AG09309 (cell line): ENCODE results near the gene KLF15.

Source experiments
- DNase-seq: peaks from one replicate; pipeline ENCODE4 v3.0.0-alpha.2; 2010; ENCODE audit warnings: low read depth
- H3K4me3 ChIP-seq: 2 replicates; pipeline ENCODE4 v1.5.1; 2011; ENCODE audit warnings: mild to moderate bottlenecking, low read depth, low read length, moderate library complexity; ENCODE audit not compliant: control insufficient read depth
- TF ChIP-seq, protein P1 (sequence below): IDR thresholded peaks from 2 replicates; pipeline ENCODE4 v1.5.1; 2011; ENCODE audit warnings: mild to moderate bottlenecking, low read depth, low read length, inconsistent platforms; ENCODE audit not compliant: insufficient read depth, control insufficient read depth; ENCODE audit errors: missing control alignments

The KLF15 gene

DNA sequence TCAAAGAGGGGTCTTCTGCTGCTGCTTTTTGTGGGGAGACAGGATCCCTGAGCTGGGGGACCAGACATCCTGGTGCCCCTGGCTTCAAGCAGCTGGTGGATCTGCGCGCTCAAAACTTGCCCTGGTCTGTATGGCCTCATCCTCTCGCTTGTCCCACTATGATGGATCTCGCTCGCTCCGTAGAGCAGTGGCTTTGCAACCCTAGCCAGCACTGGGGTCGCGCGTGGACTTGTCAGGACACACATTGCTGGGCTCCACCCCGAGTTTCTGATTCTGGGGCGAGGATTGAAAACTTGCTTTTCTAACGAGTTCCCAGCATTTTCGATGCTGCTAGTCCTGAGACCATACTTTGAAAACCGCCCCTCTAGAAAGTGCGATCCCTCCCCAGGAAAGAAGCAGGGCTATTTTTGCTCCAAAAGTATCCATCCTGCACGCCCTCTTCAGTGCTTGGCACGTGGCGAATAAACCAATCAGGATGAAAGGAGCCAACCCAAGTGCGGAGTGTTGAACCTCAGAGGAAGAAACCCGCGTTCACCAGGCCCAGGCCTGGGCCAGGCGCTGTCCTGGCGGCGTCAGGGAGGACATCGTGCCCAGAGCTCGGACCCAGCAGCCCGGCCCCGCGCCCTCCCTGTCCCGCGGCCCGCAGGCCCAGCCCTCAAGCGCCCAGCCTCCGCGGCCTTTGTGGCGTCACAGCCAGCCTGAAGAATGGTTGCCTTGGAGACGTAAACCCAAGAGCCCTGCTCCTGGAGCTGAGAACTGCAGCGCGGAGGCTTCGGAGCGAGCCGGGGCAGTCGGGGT, 37.2 kb upstream of the KLF15 start, which contains the start of gene CFAP100:
Gene CFAP100, plus strand, starts transcription at position 731 of the 798 bp plus-strand sequence. CDS start 1,092 bp downstream, outside the sequence.
- H3K4me3 ChIP-seq: no peak within 1 kb of the TSS
- TF ChIP-seq, protein P1, sequence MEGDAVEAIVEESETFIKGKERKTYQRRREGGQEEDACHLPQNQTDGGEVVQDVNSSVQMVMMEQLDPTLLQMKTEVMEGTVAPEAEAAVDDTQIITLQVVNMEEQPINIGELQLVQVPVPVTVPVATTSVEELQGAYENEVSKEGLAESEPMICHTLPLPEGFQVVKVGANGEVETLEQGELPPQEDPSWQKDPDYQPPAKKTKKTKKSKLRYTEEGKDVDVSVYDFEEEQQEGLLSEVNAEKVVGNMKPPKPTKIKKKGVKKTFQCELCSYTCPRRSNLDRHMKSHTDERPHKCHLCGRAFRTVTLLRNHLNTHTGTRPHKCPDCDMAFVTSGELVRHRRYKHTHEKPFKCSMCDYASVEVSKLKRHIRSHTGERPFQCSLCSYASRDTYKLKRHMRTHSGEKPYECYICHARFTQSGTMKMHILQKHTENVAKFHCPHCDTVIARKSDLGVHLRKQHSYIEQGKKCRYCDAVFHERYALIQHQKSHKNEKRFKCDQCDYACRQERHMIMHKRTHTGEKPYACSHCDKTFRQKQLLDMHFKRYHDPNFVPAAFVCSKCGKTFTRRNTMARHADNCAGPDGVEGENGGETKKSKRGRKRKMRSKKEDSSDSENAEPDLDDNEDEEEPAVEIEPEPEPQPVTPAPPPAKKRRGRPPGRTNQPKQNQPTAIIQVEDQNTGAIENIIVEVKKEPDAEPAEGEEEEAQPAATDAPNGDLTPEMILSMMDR: no peak
- no peak for DNase-seq

DNA sequence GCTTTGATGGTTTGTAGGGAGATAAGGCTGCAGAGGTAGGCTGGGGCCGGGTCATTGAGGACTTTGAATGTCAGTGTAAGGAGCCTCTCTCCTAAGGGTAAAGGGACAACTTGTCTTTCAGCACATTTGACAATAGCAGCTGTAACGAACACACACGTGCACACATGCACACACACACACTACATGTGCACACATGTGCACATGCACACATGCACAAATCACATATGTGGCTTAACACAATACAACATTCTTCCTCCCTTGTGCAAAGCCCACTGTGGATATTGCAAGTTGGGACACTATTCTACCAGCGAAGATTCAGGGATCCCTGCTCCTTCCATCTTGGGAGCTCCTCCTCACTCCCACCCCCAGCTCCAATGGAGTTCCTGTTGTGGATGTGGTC, 36.4 kb upstream of the KLF15 start:
- TF ChIP-seq, protein P1: no peak
- no peak overlapping the region for H3K4me3 ChIP-seq
- no peak for DNase-seq

DNA sequence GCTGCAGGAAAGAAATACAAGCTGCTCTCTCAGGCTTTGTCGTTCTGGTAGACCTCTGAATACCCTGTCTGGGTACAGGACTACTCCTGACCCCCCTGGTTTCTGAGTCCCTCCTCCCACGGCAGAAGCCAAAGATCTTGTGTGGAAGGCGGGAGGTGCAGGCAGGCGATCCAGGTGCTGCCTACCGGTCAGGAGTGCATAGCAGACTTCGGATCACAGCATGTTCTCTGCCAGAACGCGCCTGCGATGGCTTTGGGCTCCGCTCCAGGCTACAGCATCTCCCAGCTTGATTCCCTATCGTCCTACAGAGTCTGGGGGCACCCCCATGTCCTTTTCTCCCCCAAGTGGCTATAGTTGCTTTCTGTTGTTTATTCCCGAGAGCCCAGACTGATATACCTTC, 35.0 kb upstream of the KLF15 start:
- no peak for DNase-seq
- no peak overlapping the region for H3K4me3 ChIP-seq
- TF ChIP-seq, protein P1: no peak

DNA sequence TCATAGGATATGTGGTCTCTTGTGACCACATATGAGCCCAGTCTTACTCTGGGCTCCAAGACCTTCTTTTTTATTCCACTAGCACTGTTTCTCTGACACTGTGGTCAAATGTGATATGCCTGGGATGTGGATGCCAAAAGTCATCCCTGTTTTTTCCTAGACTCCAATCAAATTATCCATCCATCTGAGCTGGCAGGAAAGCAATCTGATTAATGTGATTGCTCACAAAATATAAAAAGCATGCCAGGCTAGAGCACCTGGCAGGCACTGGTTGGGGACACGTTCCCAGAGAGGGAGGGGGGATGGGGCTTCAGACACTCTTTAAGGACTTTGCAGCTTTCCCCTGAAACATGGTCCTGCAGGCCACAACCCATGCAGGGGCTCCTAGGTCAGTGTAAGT, 34.4 kb upstream of the KLF15 start:
- DNase-seq: no peak
- H3K4me3 ChIP-seq: no peak overlapping the region
- TF ChIP-seq, protein P1: no peak

DNA sequence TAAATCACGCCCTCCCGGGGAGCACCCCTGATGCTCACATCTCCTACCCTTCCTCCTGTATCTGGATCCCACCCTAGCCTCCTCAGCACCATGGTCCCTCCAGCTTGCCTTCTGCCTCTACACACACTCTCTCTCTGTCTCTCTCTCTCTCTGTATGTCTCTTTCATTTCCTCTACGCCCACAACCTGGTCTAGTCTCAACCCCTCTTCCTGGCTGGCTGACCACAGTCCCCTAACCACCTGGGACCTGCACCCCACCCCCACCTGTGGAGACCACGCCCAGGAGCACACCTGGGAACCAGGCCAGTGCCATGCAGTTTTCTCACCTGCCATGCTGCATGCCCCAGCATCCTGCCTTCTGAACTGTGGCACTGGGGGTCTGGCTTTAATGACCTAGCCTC, 33.5 kb upstream of the KLF15 start:
- DNase-seq: no peak
- H3K4me3 ChIP-seq: no peak overlapping the region
- TF ChIP-seq, protein P1: no peak

DNA sequence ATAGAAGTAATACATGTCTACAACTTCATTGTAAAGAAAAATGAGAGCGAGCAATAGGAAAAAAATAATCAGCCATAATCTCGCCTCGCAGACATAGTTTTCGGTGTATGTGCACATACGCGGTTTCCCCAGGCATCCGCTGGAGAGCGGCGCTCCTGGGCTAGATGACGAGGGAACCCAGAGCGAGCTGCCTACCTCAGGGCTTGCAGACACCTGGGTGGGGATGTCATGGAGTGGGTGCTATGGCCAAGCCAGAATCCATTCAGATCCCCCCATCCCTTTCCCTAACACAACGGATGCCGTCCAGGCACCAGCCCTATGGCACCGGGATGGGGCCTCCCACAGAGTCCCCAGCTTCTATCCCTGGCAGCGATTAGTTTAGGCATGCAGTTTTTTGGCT, 33.0 kb upstream of the KLF15 start:
- TF ChIP-seq, protein P1: no peak
- no peak for DNase-seq

DNA sequence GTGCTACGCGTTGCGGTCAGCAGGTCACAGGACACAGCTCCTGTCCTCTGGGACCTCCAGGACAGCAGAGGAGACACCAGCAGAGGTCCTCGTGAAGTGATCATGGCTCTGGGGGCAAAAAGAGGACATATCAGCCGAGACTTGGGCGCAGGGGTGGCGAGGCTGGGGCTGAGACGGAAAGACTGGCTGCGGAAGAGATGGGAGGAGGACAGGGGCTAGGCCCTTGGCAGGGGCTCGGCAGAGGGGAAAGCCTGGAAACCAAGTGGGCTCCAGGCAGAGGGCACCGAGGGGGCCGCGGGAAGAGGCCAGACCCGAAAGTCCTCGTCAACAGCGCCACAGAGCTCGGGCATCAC, 32.6 kb upstream of the KLF15 start:
- TF ChIP-seq, protein P1: no peak
- no peak for DNase-seq
- no peak overlapping the region for H3K4me3 ChIP-seq

More for the DNA sequence above, 33.0 kb upstream of the KLF15 start:
- H3K4me3 ChIP-seq: no peak overlapping the region
